H4 (cell line): ENCODE data around the gene ISOC2. TPM values are rescaled to one million over a fixed set of nuclear protein-coding genes. Genes with fewer than 3 reads are reported as not detected.

Source experiments
- DNase-seq: peaks from one replicate; pipeline ENCODE4 v3.0.0-alpha.2; 2015; ENCODE audit warnings: low spot score
- total RNA-seq: library from RNA; depleted of rRNA; stranded (reverse); fragments of >200 nt; shearing (Covaris generic); gene quantifications from 2 replicates; pipeline ENCODE4 v1.2.3, GENCODE V29; 2014

Gene ISOC2
- total RNA-seq, 1 experiment from 2014 or later, result 187 TPM

GRCh38 chr19:55490478-55491432 lies 29.3 kb upstream of the ISOC2 start:
- DNase-seq, result no peak

- DNase-seq, result no peak
Observed at GRCh38 chr19:55489711-55490477, 28.5 kb upstream of the ISOC2 start.

GRCh38 chr19:55488986-55489710 lies 27.7 kb upstream of the ISOC2 start:
- DNase-seq, result no peak

- DNase-seq, result peak; percentile 67
Observed at GRCh38 chr19:55487924-55488687, 26.7 kb upstream of the ISOC2 start, which contains the start of gene SSC5D. Gene SSC5D (plus strand): TSS chr19:55488436. CDS start chr19:55488590, 154 bp downstream.

- peak; percentile 96 for DNase-seq
Observed at GRCh38 chr19:55486971-55487923, 25.8 kb upstream of the ISOC2 start.

- DNase-seq, result no peak
Observed at GRCh38 chr19:55486043-55486970, 24.9 kb upstream of the ISOC2 start.

GRCh38 chr19:55485439-55486011 lies 24.1 kb upstream of the ISOC2 start:
- DNase-seq, result no peak

- peak; percentile 74 for DNase-seq
Observed at GRCh38 chr19:55484593-55485438, 23.4 kb upstream of the ISOC2 start, which contains the start of gene NAT14. Gene NAT14 (plus strand): TSS chr19:55485188. CDS start chr19:55485709, 521 bp downstream.

GRCh38 chr19:55483706-55484592 lies 22.5 kb upstream of the ISOC2 start:
- no peak for DNase-seq

- no peak for DNase-seq
Observed at GRCh38 chr19:55482967-55483705, 21.7 kb upstream of the ISOC2 start.

- no peak for DNase-seq
Observed at GRCh38 chr19:55482156-55482961, 20.9 kb upstream of the ISOC2 start.

GRCh38 chr19:55481794-55482155 lies 20.3 kb upstream of the ISOC2 start:
- no peak for DNase-seq

- no peak for DNase-seq
Observed at GRCh38 chr19:55481148-55481793, 19.8 kb upstream of the ISOC2 start.
